ENCODE results near the gene IFI27L2.

IFI27L2 gene

GRCh38 chr14:94129758-94130414, 482 bp upstream of the IFI27L2 start:
- H3K4me2 ChIP-seq (ENCODE audit: low read length): peak overlapping the region; percentile 96
- peak overlapping the region; percentile 83 for H3K4me3 ChIP-seq (ENCODE audit: low read length)
- no peaks in the 10 kb centered on the region for H3K9me3 ChIP-seq (replicated peaks; ENCODE audit: low read length)
- peaks cover 7% of the 10 kb centered on the region for H3K36me3 ChIP-seq (ENCODE audit: insufficient read depth, low read length)
- peak overlapping the region; percentile 83 for H3K9ac ChIP-seq (ENCODE audit: low read depth, low read length)
- H3K4me1 ChIP-seq (ENCODE audit: control insufficient read depth, insufficient read depth, low read length): peaks cover 17% of the 10 kb centered on the region
- H3K27me3 ChIP-seq (ENCODE audit: control insufficient read depth, insufficient read depth, low read length): peaks cover 6% of the 10 kb centered on the region

DNA sequence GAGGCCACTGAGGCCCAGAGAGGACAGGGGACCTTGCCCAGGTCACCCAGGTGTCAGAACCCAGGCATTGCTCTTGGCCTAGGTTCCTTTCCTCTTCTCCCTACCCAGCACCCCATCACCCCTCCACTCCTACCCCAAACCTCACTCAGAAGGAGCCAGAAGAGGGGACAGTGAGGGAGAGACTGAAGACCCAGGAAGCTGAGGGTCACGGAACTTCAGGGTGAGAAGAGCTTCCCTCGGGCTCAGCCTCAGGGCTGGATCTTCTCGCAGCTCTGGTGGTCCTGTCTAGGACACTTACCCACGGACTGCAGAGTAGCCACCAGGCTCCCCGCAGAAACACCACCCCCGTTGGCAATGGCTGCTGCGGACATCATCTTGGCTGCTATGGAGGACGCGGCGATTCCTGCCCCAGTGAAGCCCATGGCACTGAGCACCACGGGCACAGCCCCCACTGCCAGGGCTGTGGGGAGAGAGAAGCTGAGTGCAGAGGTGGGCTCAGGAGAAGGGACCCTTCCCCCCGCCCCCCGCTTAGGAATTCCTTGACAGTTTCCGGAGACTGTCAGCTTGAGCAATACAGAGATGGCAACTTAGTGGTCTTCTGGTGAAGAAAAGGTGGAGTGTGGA, 1.1 kb downstream of the IFI27L2 start:
- H3K9me3 ChIP-seq (replicated peaks; ENCODE audit: low read length): no peaks in the 10 kb centered on the region
- H3K27me3 ChIP-seq (ENCODE audit: control insufficient read depth, insufficient read depth, low read length): peaks cover under 1% of the 10 kb centered on the region
- peaks cover 17% of the 10 kb centered on the region for H3K4me1 ChIP-seq (ENCODE audit: control insufficient read depth, insufficient read depth, low read length)
- peaks cover 7% of the 10 kb centered on the region for H3K36me3 ChIP-seq (ENCODE audit: insufficient read depth, low read length)
- peak overlapping the region; percentile 83 for H3K4me3 ChIP-seq (ENCODE audit: low read length)
- H3K4me2 ChIP-seq (ENCODE audit: low read length): peak overlapping the region; percentile 96
- H3K9ac ChIP-seq (ENCODE audit: low read depth, low read length): peak overlapping the region; percentile 83

GRCh38 chr14:94127330-94127729, 2.1 kb downstream of the IFI27L2 start:
- Histone ChIP-seq H3K9ac (ENCODE audit: low read depth, low read length) (no peak overlapping the region), H3K4me1 (ENCODE audit: control insufficient read depth, insufficient read depth, low read length) (peaks cover 17% of the 10 kb centered on the region), H3K4me2 (ENCODE audit: low read length) (no peak overlapping the region), H3K27me3 (ENCODE audit: control insufficient read depth, insufficient read depth, low read length) (no peaks in the 10 kb centered on the region), H3K9me3 (replicated peaks; ENCODE audit: low read length) (no peaks in the 10 kb centered on the region), H3K36me3 (ENCODE audit: insufficient read depth, low read length) (peaks cover 7% of the 10 kb centered on the region), H3K4me3 (ENCODE audit: low read length) (no peak overlapping the region)

DNA sequence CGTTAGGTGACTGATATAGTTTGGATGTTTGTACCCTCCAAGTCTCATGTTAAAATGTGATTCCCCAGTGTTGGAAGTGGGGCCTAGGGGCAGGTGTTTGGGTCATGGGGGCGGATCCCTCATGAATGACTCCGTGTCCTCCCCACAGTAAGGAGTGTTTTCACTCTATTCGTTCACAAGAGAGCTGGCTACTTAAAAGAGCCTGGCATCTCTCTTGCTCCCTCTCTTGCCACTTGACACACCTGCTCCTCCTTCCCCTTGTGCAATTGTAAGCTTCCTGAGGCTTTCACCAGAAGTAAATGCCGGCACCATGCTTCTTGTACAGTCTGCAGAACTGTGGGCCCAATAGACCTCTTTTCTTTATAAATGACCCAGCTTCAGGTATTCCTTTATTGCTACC, 2.6 kb downstream of the IFI27L2 start:
- H3K9me3 ChIP-seq (replicated peaks; ENCODE audit: low read length): no peaks in the 10 kb centered on the region
- no peaks in the 10 kb centered on the region for H3K27me3 ChIP-seq (ENCODE audit: control insufficient read depth, insufficient read depth, low read length)
- H3K36me3 ChIP-seq (ENCODE audit: insufficient read depth, low read length): peaks cover 7% of the 10 kb centered on the region
- no peak overlapping the region for H3K9ac ChIP-seq (ENCODE audit: low read depth, low read length)
- H3K4me2 ChIP-seq (ENCODE audit: low read length): no peak overlapping the region
- H3K4me3 ChIP-seq (ENCODE audit: low read length): no peak overlapping the region
- H3K4me1 ChIP-seq (ENCODE audit: control insufficient read depth, insufficient read depth, low read length): peaks cover 19% of the 10 kb centered on the region

- Histone ChIP-seq H3K27me3 (ENCODE audit: control insufficient read depth, insufficient read depth, low read length) (no peaks in the 10 kb centered on the region), H3K36me3 (ENCODE audit: insufficient read depth, low read length) (peaks cover 7% of the 10 kb centered on the region), H3K9ac (ENCODE audit: low read depth, low read length) (no peak overlapping the region), H3K4me2 (ENCODE audit: low read length) (no peak overlapping the region), H3K9me3 (replicated peaks; ENCODE audit: low read length) (no peaks in the 10 kb centered on the region), H3K4me1 (ENCODE audit: control insufficient read depth, insufficient read depth, low read length) (peaks cover 23% of the 10 kb centered on the region), H3K4me3 (ENCODE audit: low read length) (no peak overlapping the region)
These were observed 3.1 kb downstream of the IFI27L2 start for GRCh38 chr14:94126419-94126677.

- H3K36me3 ChIP-seq (ENCODE audit: insufficient read depth, low read length): peaks cover 7% of the 10 kb centered on the region
- no peak overlapping the region for H3K4me2 ChIP-seq (ENCODE audit: low read length)
- no peaks in the 10 kb centered on the region for H3K9me3 ChIP-seq (replicated peaks; ENCODE audit: low read length)
- no peak overlapping the region for H3K4me3 ChIP-seq (ENCODE audit: low read length)
- H3K4me1 ChIP-seq (ENCODE audit: control insufficient read depth, insufficient read depth, low read length): peaks cover 28% of the 10 kb centered on the region
- no peaks in the 10 kb centered on the region for H3K27me3 ChIP-seq (ENCODE audit: control insufficient read depth, insufficient read depth, low read length)
- H3K9ac ChIP-seq (ENCODE audit: low read depth, low read length): no peak overlapping the region
These were observed 3.6 kb downstream of the IFI27L2 start for GRCh38 chr14:94125659-94126418.

DNA sequence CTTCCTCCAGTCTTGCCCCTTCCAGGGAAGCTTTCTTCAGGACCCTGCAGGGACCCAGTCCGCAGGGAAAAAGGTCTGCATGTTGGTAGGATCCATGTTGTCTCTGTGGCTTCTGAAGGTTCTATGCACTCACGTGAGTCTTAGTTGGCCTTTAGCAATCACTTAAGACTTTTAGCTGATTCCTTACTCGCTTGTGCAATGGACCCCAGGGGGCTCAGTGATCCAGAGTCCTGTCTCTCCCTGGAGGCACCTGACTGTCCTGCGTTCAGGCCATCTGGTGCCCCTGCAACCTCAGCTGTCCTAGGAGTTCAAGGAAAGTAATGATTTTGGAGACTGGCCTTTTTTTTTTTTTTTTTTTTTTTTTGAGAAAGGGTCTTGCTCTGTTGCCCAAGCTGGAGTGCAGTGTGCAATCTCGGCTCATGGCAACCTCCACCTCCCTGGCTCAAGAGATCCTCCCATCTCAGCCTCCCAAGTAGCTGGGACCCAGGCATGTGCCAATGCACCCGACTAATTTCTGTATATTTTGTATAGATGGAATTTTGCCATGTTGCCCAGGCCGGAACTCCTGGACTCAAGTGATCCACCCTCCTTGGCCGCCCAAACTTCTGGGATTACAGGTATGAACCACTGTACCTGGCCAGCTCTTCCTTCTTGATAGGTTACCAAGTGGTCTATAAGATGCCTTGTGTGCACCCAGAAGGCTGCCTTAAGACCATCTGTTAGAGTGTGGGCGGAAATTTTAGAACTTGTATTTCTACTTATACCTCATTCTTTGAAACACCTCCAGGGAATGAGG, 4.6 kb downstream of the IFI27L2 start:
- Histone ChIP-seq H3K4me2 (ENCODE audit: low read length) (no peak overlapping the region), H3K4me3 (ENCODE audit: low read length) (no peak overlapping the region), H3K36me3 (ENCODE audit: insufficient read depth, low read length) (peaks cover 7% of the 10 kb centered on the region), H3K9me3 (replicated peaks; ENCODE audit: low read length) (peaks cover 9% of the 10 kb centered on the region), H3K9ac (ENCODE audit: low read depth, low read length) (no peak overlapping the region), H3K4me1 (ENCODE audit: control insufficient read depth, insufficient read depth, low read length) (peaks cover 28% of the 10 kb centered on the region), H3K27me3 (ENCODE audit: control insufficient read depth, insufficient read depth, low read length) (no peaks in the 10 kb centered on the region)

GRCh38 chr14:94123868-94124267, 5.5 kb downstream of the IFI27L2 start:
- H3K36me3 ChIP-seq (ENCODE audit: insufficient read depth, low read length): peaks cover 7% of the 10 kb centered on the region

DNA sequence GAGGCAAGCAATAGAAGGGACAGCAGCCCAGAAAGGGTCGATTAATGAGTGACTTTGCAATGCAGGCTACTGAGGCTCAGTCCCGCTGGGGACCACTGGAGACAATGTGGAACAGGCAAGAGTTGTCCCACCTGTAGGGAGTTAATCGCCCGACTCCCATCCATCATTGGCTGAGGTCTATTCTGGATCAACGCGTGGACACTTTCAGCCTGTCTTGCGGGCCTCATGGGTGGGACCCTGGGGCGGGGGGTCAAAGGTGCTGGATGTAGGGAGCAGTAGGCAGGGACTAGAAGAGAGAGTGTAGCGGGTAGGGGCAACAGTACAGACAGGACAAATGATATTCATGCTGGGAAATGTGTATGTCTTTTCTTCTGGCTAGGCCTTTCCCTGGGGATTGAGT, 6.1 kb downstream of the IFI27L2 start:
- peaks cover 7% of the 10 kb centered on the region for H3K36me3 ChIP-seq (ENCODE audit: insufficient read depth, low read length)
- H3K4me2 ChIP-seq (ENCODE audit: low read length): no peak overlapping the region
- no peak overlapping the region for H3K9ac ChIP-seq (ENCODE audit: low read depth, low read length)
- peaks cover 19% of the 10 kb centered on the region for H3K4me1 ChIP-seq (ENCODE audit: control insufficient read depth, insufficient read depth, low read length)
- peaks cover 15% of the 10 kb centered on the region for H3K9me3 ChIP-seq (replicated peaks; ENCODE audit: low read length)
- no peak overlapping the region for H3K4me3 ChIP-seq (ENCODE audit: low read length)
- H3K27me3 ChIP-seq (ENCODE audit: control insufficient read depth, insufficient read depth, low read length): no peaks in the 10 kb centered on the region

More at GRCh38 chr14:94123868-94124267, 5.5 kb downstream of the IFI27L2 start:
- Histone ChIP-seq H3K9ac (ENCODE audit: low read depth, low read length) (no peak overlapping the region), H3K4me2 (ENCODE audit: low read length) (no peak overlapping the region), H3K4me1 (ENCODE audit: control insufficient read depth, insufficient read depth, low read length) (peaks cover 25% of the 10 kb centered on the region), H3K4me3 (ENCODE audit: low read length) (no peak overlapping the region), H3K27me3 (ENCODE audit: control insufficient read depth, insufficient read depth, low read length) (no peaks in the 10 kb centered on the region), H3K9me3 (replicated peaks; ENCODE audit: low read length) (peaks cover 15% of the 10 kb centered on the region)

GRCh38 chr14:94122438-94122837, 7.0 kb downstream of the IFI27L2 start:
- Histone ChIP-seq H3K4me1 (ENCODE audit: control insufficient read depth, insufficient read depth, low read length) (peaks cover 17% of the 10 kb centered on the region), H3K9ac (ENCODE audit: low read depth, low read length) (no peak overlapping the region), H3K27me3 (ENCODE audit: control insufficient read depth, insufficient read depth, low read length) (no peaks in the 10 kb centered on the region), H3K4me3 (ENCODE audit: low read length) (no peak overlapping the region), H3K4me2 (ENCODE audit: low read length) (no peak overlapping the region), H3K36me3 (ENCODE audit: insufficient read depth, low read length) (peaks cover 5% of the 10 kb centered on the region), H3K9me3 (replicated peaks; ENCODE audit: low read length) (peaks cover 15% of the 10 kb centered on the region)

- H3K36me3 ChIP-seq (ENCODE audit: insufficient read depth, low read length): no peaks in the 10 kb centered on the region
- H3K4me1 ChIP-seq (ENCODE audit: control insufficient read depth, insufficient read depth, low read length): peaks cover 17% of the 10 kb centered on the region
- peak overlapping the region; percentile 36 for H3K4me2 ChIP-seq (ENCODE audit: low read length)
- peaks cover 2% of the 10 kb centered on the region for H3K27me3 ChIP-seq (ENCODE audit: control insufficient read depth, insufficient read depth, low read length)
- peaks cover 15% of the 10 kb centered on the region for H3K9me3 ChIP-seq (replicated peaks; ENCODE audit: low read length)
- peak overlapping the region; percentile 30 for H3K9ac ChIP-seq (ENCODE audit: low read depth, low read length)
- H3K4me3 ChIP-seq (ENCODE audit: low read length): no peak overlapping the region
These were observed 7.9 kb downstream of the IFI27L2 start for GRCh38 chr14:94121485-94121884.
